CD4-positive, alpha-beta T cell treated with Interleukin-17A for 4 hours (primary cell): Measurements from ENCODE around the gene PPID.
A peak's percentile ranks its signal among the peaks of the same experiment; 100 is the strongest.
"Not testable (repeated sequence)": the region's sequence is repeated elsewhere in the genome, so short reads cannot be mapped to it uniquely, and the experiment has no call there.

Experiments
- DNase-seq: peaks from one replicate; pipeline ENCODE4 v3.0.0-alpha.2; 2020; ENCODE audit warnings: mixed read lengths

The PPID gene

GRCh38 chr4:158729716-158730559 lies 6.7 kb upstream of the PPID start:
- peak; percentile 60 for DNase-seq

- DNase-seq = no peak
Measured at GRCh38 chr4:158728236-158728635, 5.0 kb upstream of the PPID start.

GRCh38 chr4:158726633-158727032 lies 3.4 kb upstream of the PPID start:
- no peak for DNase-seq

- no peak for DNase-seq
Measured at GRCh38 chr4:158724637-158725036, 1.4 kb upstream of the PPID start.

- DNase-seq = peak; percentile 6
Measured at GRCh38 chr4:158722291-158722916, 792 bp downstream of the PPID start.

GRCh38 chr4:158721680-158722079 lies 1.5 kb downstream of the PPID start:
- no peak for DNase-seq

GRCh38 chr4:158715802-158716201 lies 7.4 kb downstream of the PPID start:
- DNase-seq = no peak

GRCh38 chr4:158714937-158715336 lies 8.3 kb downstream of the PPID start:
- no peak for DNase-seq

GRCh38 chr4:158712622-158713021 lies 10.6 kb downstream of the PPID start:
- DNase-seq = not testable (repeated sequence)

- DNase-seq = no peak
Measured at GRCh38 chr4:158710814-158711213, 12.4 kb downstream of the PPID start.

GRCh38 chr4:158704274-158704673 lies 18.9 kb downstream of the PPID start:
- no peak for DNase-seq

- DNase-seq = no peak
Measured at GRCh38 chr4:158688813-158689212, 34.4 kb downstream of the PPID start.

- no peak for DNase-seq
Measured at GRCh38 chr4:158682066-158682465, 41.1 kb downstream of the PPID start.

- no peak for DNase-seq
Measured at GRCh38 chr4:158681629-158682028, 41.6 kb downstream of the PPID start.

GRCh38 chr4:158678767-158679166 lies 44.4 kb downstream of the PPID start:
- DNase-seq = no peak

GRCh38 chr4:158676076-158676475 lies 47.1 kb downstream of the PPID start:
- no peak for DNase-seq

- no peak for DNase-seq
Measured at GRCh38 chr4:158673633-158674032, 49.6 kb downstream of the PPID start.

GRCh38 chr4:158671915-158672806 lies 51.0 kb downstream of the PPID start, which contains the start of gene ETFDH:
ETFDH (plus strand) TSS chr4:158672296; CDS start chr4:158672457, 161 bp downstream.
- peak; percentile 98 for DNase-seq

- DNase-seq = no peak
Measured at GRCh38 chr4:158671665-158671914, 51.6 kb downstream of the PPID start, which contains the start of gene C4orf46. C4orf46 (minus strand) TSS chr4:158671887; CDS start chr4:158671801, 86 bp downstream.

GRCh38 chr4:158670975-158671664 lies 52.1 kb downstream of the PPID start:
- DNase-seq = peak; percentile 45

GRCh38 chr4:158669310-158669709 lies 53.9 kb downstream of the PPID start:
- DNase-seq = no peak

- DNase-seq = peak; percentile 18
Measured at GRCh38 chr4:158667651-158668198, 55.5 kb downstream of the PPID start.
